Measurements from ENCODE around the gene RFC1.
"Not testable (repeated sequence)": the region's sequence is repeated elsewhere in the genome, so short reads cannot be mapped to it uniquely, and the experiment has no call there.

RFC1 gene

GRCh38 chr4:39353478-39354253, 12.5 kb downstream of the RFC1 start:
- DNase-seq = no peak

- DNase-seq = not testable (repeated sequence)
Measured at GRCh38 chr4:39353149-39353477, 13.0 kb downstream of the RFC1 start.

DNA sequence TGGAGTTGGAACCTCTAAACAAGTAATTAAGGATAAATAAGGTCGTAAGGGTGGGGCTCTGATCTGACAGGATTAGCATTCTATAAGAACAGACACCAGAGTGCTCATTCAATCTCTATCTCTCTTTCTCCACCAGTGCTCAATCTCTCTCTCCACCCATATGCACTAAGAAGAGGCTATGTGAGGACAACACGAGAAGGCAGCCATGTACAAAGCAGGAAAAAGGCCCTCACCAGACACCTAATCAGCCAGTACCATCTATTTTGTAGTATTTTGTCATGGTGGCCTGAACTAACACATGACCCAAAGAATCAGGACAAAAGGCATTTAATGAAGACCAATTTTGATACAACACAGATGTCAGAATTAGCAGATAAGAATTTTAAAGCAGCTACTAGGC, 16.8 kb downstream of the RFC1 start:
- no peak for DNase-seq

GRCh38 chr4:39348371-39349315, 17.5 kb downstream of the RFC1 start:
- DNase-seq = no peak

- no peak for DNase-seq
Measured at GRCh38 chr4:39346856-39347519, 19.2 kb downstream of the RFC1 start.

DNA sequence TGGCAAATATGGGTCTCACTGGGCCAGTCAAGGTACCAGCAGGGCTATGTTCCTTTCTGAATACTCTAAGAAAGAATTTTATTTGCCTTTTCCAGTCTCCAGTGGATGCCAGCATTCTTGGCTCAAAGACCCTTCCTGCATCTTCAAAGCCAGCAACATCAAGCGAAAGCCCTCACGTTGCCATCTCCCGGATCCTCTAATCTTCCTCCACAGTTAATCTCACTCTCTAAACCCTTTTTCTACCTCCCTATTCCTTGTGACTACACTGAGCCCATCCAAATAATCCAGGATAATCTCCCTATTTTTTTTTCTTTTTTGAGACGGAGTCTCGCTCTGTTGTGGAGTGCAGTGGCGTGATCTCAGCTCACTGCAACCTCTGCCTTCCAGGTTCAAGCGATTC, 23.4 kb downstream of the RFC1 start:
- no peak for DNase-seq

GRCh38 chr4:39341075-39341725, 25.0 kb downstream of the RFC1 start:
- DNase-seq = no peak

DNA sequence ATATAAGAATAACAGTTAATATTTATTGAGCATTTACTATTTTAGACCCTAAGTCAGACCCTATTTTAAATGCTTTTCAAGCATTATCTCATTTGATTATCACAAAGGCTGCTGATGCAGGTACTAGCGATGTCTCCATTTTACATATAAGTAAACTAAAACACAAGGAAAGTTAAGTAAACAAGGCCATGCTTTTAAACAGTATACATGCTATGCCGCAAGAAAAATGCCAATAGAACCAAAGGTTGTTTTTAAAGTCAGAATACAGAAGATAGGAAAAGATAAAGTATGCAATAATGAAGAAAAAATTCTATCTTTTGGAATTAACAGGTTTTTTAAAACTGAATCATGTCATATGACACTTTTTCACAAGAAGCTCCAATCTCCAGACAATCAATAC, 26.2 kb downstream of the RFC1 start:
- DNase-seq = no peak

- DNase-seq = no peak
Measured at GRCh38 chr4:39337841-39338240, 28.3 kb downstream of the RFC1 start.

GRCh38 chr4:39335566-39335965, 30.6 kb downstream of the RFC1 start:
- no peak for DNase-seq

GRCh38 chr4:39331191-39331590, 35.0 kb downstream of the RFC1 start:
- no peak for DNase-seq

GRCh38 chr4:39330353-39330752, 35.8 kb downstream of the RFC1 start:
- DNase-seq = no peak

DNA sequence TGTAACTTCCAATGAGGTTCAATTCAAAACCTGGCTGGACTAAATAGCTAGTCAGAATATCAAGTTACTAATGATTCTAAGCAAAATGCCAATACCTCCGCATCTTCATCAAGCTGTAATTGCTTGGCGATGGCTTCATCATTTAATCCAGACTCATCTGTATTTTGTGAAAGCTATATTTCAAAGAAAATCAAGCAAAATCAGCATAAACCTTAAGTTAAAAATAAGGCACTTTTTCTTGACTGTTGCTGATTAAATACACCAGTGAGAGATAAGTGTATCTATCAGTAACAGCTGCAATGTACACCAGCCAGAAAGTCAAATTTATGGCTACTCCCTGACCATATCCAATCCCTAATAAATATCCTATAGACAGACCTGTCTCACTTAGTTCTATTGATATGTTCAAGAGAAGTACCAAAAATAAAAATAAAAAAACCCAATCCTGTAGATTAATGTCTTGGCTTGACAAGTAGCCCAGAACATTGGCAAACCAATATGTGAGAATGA, 39.6 kb downstream of the RFC1 start:
- DNase-seq = no peak

DNA sequence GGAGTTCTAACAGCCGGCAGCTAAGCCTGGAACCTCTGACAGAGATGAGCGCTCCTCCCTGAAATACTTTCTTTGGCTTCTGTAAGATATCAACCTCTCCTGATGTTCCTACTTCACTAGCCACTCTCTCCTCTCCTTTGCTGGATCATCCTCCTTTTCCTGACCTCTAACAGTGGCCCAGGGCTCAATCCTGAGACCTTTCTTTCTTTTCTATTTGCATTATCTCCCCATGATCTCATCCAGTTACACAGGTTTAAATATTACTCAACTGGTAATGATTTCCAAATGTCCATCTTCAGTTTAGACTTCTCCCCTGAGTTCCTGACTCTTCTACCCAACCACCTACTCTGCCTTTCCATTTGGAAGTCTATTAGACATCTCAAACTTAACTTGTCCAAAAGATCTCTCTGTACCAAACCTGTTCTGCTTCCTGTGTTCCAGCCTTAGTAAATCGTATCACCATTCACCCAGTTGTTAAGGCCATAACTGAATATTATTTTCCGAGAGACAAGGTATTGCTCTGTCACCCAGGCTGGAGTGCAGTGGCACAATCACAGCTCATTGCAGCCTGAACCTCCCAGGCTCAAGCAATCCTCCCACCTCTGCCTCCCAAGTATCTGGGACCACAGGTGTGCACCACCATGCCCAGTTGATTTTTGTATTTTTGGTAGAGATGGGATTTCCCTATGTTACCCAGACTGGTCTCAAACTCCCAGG, 41.1 kb downstream of the RFC1 start:
- no peak for DNase-seq

- DNase-seq = no peak
Measured at GRCh38 chr4:39324446-39324845, 41.7 kb downstream of the RFC1 start.

GRCh38 chr4:39323821-39324220, 42.3 kb downstream of the RFC1 start:
- DNase-seq = no peak

- DNase-seq = no peak
Measured at GRCh38 chr4:39320381-39321115, 45.6 kb downstream of the RFC1 start.

- DNase-seq = no peak
Measured at GRCh38 chr4:39319676-39320075, 46.5 kb downstream of the RFC1 start.

DNA sequence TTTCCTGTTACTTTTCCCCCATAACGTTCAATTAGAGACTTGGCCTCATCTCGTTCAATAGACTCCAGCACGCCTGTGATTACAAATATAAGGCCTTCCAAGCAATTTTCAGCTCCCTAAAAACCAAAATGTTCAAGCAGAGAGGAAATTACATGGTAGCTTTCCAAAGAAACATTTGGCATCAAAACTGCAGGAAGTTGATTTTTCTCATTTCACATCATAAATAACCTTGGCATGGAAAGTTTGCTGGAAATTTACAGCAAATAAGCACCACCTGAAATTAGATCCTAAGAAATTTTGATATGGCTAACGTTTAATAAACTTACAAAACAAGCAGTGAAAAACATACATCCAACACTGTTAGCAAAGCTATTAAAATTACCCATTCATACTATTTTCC, 53.3 kb downstream of the RFC1 start:
- no peak for DNase-seq

- peak in 1 of 2 experiments; percentile 68 for DNase-seq
Measured at GRCh38 chr4:39308611-39309010, 57.6 kb downstream of the RFC1 start.

DNA sequence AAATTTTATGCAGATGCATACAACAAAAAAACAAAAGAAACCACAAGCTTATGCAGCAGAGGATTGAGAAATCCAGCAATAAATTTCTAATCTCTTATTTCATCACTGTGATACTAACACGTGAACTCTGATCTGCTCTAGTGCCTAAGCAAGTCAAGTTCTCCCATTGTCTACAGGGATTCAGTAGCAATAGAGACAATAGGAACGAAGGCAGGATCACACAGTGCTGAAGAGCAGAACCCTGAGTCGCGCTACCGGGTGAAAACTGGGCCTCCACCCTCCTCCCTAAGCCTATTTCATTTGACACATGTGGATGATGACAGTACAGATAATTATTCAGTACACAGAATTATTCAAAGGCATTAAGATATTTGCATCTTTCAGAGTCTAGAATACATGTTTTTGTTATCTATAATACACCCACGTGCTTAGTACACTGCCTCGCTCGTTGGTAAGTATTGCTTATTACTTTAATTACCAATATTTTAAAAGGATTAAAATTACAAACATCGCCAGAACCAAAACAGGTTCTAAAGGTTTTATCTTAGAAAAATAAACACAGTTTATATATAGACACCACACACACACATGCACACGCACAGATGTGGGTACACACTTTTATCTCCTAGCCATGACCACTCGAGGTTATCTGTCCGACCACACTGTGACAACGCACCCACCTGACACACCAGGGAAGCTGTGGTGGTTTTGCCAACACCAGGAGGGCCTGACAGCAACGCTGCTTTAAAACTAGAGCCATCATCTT, 60.1 kb downstream of the RFC1 start:
- DNase-seq = no peak
